ENCODE data around the gene NKX1-2. TPM values are rescaled to one million over a fixed set of nuclear protein-coding genes. Genes with fewer than 3 reads are reported as not detected.

The NKX1-2 gene
- total RNA-seq, 1 donor from 2014 or later: not detected

DNA sequence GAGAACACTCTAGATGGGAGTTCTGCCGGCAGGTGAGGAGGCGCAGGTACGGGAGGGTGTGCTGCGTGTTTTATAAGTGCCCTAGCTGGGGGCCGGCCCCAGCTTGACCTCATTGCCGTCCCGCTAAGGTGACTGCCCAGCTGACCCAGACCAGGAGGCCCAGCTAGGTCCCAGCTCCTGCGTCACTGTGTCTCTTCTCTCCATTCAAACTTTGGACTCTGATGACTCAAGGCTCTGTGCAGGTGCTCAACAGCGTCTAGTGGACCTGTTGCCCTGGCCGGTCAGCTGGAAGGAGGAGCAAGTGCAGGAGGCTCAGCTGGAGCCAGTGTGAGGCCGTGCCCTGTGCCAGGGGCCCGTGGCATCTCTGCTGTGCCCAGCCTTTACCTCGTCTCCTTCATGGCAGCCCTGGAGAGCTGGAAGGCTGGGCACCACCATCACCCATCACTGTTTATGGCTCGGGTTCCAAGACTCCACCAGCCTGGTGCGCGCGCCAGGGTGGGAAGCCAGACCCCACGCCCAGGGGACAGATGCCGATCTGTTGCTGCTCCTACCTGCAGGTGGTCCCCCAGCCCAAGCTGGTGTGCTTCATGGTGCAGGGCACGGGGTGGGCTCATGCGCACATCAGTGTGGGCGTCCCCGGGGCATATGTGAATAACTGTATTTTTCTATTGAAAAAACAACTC lies 26.3 kb upstream of the NKX1-2 start:
- no peak for DNase-seq (ENCODE audit: low spot score)

DNA sequence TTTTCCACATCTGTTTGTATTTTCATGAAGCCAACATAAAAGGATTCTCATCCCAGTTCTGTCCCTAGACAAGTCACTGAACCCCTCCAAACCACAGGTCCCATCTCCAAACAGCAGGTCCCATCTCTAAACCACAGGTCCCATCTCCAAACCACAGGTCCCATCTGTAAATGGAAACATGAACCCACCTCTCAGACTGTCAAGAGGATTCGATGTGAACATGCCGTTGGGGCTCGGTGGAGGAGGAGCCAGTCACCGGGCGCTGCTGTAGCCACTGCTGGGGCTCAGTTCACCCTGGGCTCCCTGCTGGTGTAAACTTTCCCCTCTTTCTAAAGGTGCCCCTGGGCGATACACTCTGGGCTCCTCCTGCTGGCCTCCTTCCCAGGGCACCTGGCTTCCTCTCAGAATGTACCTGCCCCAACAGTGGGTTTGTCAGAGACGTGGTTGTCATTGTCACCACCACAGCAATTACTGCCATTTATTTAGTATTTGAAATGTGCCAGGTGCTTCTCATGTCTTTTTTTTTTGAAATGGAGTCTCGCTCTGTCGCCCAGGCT lies 24.8 kb upstream of the NKX1-2 start:
- no peak for DNase-seq (ENCODE audit: low spot score)

DNA sequence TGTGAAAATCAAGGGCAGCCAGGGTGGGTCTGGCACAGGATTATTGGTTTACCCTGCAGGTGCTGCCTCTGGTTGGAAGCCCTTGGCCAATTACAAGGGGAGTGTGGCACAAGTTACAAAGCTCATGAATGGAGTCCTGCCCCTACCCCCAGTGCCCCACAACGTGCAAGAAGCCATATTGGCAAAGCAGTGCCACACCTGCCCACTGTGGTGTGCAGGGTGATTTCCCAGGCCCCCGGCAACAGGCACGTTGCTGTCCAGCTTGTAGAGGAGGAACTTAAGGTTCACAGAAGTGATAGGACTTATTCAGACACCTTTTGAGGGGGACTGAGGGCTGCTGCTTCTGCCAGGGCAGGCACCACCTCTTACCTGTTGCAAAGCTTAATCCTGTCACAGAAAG lies 23.2 kb upstream of the NKX1-2 start:
- DNase-seq (ENCODE audit: low spot score): no peak

DNA sequence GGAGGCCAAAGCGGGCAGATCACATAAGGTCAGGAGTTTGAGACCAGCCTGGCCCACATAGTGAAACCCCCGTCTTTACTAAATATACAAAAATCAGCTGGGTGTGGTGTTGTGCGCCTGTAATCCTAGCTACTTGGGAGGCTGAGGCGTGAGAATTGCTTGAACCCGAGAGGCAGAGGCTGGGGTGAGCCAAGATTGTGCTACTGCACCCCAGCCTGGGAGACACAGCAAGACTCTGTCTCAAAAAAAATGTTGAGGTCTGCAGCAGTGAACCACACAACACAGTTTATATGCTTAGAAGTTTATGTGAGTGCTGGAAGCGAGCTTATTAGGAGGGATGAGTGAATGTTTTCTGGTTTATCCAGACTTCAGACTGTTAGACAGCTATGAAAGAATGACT lies 22.2 kb upstream of the NKX1-2 start:
- no peak for DNase-seq (ENCODE audit: low spot score)

DNA sequence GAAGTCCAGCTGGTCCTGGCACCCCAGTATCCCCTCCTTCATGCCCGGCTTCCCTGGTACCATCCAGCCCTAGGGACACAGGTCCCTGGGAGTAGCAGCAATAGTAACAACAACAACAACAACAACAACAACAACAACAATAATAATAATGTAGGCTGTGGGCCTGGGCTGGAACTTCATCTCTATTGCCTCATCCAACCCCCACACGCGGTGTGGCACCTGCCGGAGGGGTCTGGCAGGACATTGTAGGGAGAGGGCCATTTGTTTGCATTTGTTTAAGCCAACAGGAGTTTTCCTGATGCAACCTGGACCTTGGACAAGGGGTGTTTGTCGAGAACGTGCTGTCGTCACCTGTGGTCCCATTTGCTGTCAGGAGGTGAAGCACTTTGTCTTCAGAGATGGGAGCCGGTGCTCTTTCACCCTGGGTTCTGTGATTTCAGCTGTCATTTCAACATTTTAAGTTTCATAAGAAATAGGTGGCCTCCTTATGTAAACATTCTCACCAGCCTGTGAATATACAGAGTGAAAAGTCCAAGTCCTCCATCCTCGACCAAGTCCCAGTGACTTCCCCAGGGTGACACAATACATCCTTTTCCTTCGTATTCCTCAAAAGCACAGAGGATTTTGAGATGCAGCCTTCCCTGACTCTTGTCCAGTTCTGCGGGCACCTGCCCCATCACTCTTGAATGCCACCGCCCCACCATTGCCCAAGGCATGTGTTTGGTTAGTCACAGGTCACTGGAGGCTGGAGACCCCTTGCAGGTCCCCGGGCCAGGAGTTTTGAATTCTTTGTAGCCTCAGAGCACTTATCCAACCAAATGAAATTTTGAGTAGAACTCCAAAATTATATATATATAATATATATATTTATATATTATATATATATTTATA lies 21.0 kb upstream of the NKX1-2 start:
- DNase-seq (ENCODE audit: low spot score): no peak

DNA sequence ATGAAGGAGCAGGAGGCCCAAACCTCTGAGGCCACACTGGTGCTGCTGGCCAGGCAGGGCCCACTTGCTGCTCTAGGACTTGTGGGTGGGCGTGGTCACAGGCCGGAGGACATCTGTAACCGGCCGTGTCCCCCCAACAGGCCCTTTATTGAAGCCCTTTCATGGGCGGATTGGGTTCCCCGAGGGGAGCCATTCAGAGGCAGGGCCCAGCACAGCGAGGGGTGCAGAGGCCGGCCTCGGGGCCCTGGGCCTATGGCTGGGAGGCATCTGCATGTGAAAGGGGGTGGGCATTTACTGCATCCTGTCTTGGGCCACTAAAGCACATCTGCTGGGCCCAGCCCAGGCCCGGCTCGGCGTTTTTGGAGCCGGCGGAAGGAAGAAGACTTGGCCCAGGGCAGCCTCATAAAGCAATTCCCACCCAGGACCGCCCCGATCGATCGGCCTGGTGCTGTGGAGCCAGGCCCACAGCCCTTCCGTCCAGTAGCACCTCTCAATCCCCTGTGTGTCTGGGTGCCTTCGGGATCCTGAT lies 20.2 kb upstream of the NKX1-2 start:
- no peak for DNase-seq (ENCODE audit: low spot score)

DNA sequence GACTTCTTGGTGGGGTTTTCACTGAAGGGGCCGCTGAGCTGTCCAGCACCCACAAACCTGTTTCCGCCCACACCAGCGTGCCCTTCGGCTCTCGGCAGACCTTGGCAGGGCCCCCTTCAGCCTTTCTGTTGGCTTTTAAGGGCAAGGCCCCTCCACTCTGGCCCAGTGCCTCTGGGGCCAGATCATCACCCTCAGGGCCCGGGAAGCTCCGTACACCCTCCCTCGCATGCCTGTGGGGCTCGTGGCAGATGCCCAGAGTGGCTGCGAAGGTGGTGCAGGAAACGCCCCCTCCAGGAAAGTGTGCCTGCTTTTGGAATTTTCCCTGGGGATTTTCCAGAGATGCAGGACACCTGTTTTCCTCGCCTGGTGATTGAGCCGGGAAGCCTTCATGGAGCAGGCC lies 18.8 kb upstream of the NKX1-2 start:
- DNase-seq (ENCODE audit: low spot score): no peak

DNA sequence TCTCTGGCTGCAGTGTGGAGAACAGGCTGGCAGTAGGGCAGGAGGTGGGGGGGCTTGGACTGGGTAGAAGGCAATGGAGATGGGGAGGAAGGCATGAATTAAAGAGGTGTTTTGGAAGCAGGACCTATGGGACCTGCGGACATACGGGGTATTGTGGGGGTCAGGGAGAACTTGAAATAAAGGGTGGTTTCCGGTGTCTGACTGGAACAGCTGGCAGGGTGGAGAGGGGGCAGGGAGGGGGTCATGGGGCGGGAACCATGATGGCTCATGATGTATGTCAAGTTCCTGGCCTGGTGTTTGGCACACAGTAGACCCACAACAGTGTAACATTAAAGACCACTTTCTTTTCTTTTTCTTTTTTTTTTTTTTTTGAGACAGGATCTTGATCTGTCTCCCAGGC lies 17.3 kb upstream of the NKX1-2 start:
- no peak for DNase-seq (ENCODE audit: low spot score)

DNA sequence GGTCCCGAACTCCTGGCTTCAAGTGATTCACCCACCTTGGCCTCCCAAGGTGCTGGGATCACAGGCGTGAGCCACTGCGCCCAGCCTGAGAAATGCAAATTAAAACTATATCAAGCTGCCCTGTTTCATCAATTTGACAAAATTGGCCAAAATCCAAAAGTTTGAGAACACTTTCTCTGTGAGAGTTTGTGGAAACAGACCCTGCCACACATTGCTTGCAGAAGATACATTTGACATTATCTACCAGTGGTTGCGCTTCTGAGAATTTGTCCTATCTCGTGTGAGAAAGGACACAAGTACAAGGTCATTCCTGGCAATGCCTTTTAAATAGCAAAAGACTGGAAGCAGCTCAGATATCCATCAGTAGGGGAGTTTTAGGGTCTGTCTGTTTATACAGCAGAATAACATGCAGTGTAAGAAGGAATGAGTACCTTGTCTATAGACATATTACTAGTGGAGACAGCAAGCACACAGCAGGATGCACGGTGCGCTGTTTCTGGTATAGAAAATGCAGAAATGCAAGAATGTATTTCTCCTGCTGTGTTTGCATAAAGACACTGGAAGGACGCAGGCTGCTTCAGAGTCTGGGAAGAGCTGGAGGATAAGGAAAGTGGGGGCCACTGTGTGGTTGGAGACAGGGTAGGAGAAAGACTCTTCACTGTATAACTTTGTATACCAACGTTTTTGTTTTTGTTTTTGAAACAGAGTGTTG lies 16.1 kb upstream of the NKX1-2 start:
- DNase-seq (ENCODE audit: low spot score): no peak

DNA sequence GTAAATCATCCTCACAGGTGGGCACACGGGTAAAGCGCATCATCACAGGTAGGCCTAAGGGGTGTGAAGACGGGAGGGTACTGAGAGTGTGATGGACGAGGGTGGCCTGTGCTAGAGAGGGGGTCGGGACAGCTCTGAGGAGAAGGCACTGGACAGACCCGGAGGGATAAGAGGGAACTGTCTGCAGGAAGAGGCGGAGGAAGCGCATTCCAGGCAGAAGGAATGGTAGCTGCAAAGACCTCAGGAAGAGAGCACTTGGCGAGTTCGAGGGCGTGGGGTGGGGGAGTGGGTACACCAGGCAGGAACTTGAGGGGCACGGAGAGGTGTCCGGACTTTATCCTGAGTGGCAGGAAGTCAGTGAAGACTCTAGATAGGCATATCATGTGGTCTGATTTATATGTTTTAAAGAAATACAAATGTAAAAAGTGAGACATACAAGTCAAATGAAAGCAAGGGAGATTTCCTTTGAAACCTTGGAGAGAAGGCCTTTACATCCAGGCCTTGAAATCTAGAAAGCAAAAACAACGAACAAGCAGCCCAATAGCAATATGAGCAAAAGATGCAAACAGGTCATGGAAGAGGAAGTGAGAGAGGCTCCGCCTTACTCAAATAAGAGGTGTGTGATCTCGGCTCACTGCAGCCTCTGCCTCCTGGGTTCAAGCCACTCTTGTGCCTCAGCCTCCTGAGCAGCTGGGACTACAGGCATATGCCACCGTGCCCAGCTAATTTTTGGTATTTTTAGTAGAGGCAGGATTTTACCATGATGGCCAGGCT lies 15.4 kb upstream of the NKX1-2 start:
- no peak for DNase-seq (ENCODE audit: low spot score)

DNA sequence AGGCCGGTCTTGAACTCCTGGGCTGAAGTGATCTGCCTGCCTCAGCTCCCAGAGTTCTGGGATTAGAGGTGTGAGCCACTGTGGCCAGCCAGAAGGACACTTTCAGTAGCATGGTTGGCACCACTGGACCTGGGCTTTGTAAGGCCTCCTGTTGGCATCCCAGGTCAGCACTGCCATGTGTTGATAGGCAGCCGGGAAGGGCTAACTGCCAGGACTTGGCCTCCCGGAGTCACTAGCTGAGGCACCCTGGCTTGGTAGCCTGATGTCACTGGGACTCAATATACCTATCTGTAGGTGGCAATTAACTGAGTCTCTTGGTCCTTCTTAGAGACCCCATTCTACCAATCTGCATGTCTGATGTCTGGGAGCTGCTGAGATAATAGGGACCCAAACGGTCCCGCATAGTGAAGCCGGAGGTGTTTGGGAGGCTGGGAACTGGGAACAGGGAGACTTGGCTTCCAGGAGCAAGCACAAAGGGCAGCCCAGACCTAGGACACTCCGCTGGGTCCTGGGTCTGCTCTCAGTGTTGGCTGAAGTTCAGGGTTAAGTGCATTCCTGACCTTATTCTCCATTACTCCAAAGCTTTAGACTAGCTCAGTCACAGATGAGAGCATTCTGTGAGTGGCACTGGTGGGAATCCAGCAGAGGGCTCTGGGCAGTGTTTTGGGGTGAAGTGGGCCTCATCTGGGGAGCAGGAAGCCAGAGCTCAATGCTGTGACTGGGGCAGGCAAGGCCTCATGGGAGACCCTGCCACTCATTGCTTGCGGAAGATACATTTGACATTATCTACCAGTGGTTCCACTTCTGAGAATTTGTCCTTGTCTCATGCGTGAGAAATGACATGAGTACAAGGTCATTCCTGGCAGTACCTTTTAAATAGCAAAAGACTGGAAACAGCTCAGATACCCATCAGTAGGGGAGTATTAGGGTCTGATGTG lies 14.5 kb upstream of the NKX1-2 start:
- DNase-seq (ENCODE audit: low spot score): no peak

DNA sequence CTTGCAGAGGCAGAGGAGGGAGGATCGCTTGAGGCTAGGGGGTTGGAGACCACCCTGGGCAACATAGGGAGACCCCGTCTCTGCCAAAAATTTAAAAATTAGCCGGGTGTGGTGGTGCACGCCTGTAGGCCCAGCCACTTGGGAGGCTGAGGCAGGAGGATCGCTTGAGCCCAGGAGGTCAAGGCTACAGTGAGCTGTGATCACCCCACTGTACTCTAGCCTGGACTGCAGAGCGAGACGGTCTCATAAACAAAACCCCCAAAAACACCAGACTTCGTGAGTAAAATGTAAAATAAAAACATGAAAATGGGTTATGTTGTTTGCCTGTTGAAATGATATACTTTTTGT lies 12.5 kb upstream of the NKX1-2 start:
- DNase-seq (ENCODE audit: low spot score): no peak

DNA sequence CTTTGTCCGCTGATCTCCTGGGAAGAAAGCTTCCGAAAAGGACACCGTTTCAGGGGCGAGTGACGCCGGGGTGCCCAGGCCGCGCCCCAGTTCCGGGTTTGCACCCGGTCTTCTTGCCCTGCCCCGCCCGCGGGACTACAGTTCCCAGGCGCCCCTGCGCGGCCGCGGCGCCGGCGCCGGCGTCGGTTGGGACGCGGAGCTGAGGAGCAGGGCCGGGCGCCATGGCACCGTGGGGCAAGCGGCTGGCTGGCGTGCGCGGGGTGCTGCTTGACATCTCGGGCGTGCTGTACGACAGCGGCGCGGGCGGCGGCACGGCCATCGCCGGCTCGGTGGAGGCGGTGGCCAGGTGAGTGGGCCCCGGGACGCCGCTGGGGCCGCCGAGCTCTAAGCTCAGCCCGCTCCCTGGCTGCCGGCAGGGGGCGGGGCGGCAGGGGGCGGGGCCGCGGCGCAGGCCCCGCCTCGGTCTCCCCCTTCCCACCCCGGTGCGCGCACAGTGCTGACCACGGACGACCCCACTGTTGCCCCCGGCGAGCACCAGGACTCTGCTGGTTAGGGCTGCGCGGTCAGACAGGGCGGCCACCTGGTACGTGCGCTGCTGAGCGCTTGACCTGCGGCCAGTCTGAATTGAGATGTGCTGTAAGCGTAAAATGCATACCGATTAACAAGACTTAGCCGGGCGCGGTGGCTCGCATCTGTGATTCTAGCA lies 12.0 kb upstream of the NKX1-2 start, which contains the start of gene LHPP:
Gene LHPP, plus strand, starts transcription at position 182 of the 706 bp plus-strand sequence. Its CDS starts 40 bp downstream, at position 222.
- DNase-seq (ENCODE audit: low spot score): peak; percentile 84

DNA sequence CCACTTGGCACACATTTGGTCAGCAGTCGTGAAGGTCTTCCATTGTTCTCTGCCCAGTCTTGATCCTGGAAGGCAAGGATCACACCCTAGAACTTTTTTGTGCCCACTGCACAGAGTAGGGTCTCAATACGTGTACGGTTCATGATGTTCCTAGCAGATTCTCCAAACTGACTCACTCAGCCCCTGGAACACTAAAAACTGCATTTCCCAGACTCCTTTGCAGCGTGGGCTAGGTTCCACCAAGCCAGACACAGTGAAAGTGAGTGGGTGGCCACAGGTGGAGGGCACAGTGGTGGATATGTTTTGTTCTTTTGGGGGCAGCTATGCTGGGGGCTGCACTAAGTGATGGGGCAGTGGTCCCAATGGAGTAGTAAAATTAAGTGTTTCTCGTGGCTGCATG lies 10.3 kb upstream of the NKX1-2 start:
- no peak for DNase-seq (ENCODE audit: low spot score)

DNA sequence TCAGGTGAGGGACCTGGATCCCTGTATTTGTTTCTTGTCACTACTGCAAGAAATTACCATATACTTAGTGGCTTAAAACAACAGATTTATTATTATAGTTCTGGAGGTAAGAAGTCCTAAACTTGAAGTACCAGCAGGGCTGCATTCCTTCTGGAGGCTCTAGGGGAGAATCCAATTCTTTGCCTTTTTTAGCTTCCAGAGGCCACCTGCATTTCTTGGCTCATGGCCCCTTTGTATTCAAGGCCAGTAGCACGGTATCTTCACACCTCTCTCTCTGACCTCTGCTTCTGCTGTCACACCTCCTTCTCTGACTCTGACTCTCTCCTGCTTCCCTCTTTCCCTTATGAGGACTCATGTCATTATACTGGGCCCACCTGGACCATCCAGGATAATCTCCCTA lies 9.6 kb upstream of the NKX1-2 start:
- DNase-seq (ENCODE audit: low spot score): no peak

DNA sequence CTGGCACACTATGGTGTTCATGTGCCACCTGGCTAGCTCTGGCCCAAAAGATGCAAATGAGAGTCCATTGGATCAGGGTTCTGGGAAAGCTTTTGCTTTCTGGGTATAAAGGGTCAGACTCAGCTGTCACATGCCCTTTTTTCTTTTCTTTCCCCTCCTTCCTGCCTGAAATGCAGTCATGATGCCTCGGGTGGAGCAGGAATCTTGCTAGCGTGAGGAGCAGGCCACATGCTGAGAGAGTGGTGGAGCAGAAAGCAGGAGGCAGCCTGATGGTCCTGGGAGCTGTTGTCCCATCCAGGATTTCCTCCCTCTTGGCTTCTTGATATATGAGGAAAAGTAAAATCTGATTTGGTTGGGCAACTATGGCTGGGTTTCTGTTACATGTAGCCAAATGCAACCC lies 9.1 kb upstream of the NKX1-2 start:
- no peak for DNase-seq (ENCODE audit: low spot score)

DNA sequence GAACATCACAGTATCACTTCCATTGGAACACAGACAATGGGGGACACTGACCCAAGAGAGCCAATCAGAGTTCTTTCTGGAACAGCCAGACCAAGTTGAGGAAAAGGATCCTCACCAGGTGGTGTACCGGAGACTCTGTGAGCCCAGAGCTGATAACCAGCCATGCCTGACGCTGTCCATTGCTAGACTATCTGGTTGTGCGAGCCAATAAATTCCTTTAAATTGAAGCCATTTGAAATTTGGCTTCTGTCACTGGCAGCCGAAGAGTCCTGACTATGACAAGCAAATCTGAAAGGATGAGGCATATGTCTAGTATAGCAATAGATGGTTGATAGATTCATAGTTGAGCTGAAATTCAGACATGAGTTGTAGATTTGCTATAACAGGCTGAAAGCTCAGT lies 8.6 kb upstream of the NKX1-2 start:
- DNase-seq (ENCODE audit: low spot score): no peak

DNA sequence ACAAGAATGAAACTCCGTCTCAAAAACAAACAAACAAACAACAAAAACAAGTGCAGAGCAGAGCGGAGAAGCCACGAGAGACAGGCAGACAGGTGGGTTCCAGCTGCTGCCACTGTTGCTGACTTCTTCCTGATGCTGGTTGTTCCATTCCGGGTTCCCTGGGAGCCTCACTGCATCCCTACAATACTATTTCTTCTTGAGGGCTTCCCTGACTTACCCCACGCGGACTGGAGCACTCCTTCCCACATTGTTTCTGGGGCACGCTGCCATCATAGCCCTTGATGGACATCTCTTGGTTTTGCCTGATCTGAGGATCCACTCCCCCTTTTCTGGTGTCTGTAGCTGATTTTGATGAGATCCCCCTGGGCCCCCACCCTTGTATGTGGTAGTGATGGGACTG lies 5.6 kb upstream of the NKX1-2 start:
- no peak for DNase-seq (ENCODE audit: low spot score)

DNA sequence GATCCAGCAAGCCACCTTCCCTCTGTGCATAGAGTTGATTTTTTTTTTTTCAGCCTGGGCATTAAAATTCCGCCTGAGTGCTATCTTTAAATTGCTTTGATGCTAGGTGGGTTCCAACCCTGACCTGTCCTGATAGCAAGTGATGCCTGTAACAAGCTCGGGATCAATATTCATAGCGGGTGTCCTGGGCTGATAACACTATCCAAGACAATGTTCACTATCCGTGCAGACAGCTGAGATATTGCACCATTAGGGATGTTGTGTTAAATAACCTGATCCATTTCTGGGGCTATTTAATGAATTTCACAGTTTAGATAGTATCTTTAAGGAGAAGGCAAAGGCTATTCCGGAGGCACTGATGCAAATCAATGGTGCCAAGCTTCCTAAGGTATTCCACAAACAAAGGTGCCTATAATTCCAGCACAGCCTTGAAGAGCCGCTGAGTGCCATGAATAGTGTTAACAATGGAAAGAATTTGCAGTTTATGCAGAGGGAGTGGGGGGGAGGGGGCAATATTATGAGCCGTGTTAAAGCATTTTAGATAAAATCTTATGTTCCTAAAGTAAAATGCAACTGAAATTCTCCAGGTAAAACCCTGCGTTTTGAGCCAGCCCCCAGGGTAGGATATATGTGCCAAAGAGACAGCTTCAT lies 4.2 kb upstream of the NKX1-2 start:
- DNase-seq (ENCODE audit: low spot score): no peak

All from ureter (tissue), 1 donor.